ENCODE data around the gene IKZF4.
"Not testable (repeated sequence)": the region's sequence is repeated elsewhere in the genome, so short reads cannot be mapped to it uniquely, and the experiment has no call there.

Gene IKZF4

DNA sequence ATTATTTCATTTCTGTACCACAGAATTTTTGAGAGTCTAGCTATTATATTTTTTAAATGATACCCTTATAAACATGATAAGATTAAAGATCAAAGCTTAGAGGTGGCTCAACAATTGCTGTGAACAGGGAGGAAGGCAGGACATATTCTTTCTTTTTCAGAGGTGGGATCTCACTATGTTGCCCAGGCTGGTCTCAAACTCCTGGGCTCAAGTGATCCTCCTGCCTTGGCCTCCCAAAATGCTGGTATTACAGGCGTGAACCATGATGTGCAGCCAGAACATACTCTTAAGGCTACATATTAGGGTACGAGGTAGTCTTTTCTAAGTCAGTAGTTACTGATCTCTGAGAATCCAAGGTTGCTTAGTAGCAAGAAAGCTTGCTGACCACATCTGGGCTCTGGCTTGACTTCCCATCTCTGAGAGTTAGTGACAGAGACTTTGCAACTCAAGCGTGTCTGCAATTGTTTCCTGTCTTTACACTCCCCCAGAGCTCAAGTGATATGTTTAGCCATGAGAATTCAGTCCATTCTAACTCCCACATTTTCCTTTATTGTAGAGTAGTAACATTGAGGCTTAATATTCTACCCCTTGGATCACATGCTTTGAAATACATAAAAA lies 38.4 kb upstream of the IKZF4 start:
- H3K27me3 ChIP-seq (ENCODE audit: control insufficient read depth in 1 of 2, insufficient read depth in 2 of 2, low read length in 2 of 2): no peaks in the 10 kb centered on the region
- no peak overlapping the region for H3K4me3 ChIP-seq (ENCODE audit: low read depth in 1 of 2, low read length in 2 of 2)
- H3K9ac ChIP-seq (ENCODE audit: low read depth in 1 of 2, low read length in 2 of 2): no peak overlapping the region
- H3K27ac ChIP-seq (ENCODE audit: low read depth, low read length): no peak overlapping the region
- H3K9me3 ChIP-seq (ENCODE audit: control insufficient read depth in 1 of 2, low read length in 2 of 2): no peaks in the 10 kb centered on the region
- peaks cover 10 to 39% of the 10 kb centered on the region in 2 donors for H3K36me3 ChIP-seq (ENCODE audit: control insufficient read depth in 1 of 2, insufficient read depth in 2 of 2, low read length in 2 of 2)
- H3K4me1 ChIP-seq (ENCODE audit: control insufficient read depth in 1 of 2, insufficient read depth in 2 of 2, low read length in 2 of 2): peaks cover 0 to 2% of the 10 kb centered on the region in 2 donors

GRCh38 chr12:55983232-55983842 lies 37.5 kb upstream of the IKZF4 start:
- H3K9ac ChIP-seq (ENCODE audit: low read depth in 1 of 2, low read length in 2 of 2): no peak overlapping the region
- H3K4me1 ChIP-seq (ENCODE audit: control insufficient read depth in 1 of 2, insufficient read depth in 2 of 2, low read length in 2 of 2): no peaks in the 10 kb centered on the region
- H3K9me3 ChIP-seq (ENCODE audit: control insufficient read depth in 1 of 2, low read length in 2 of 2): no peaks in the 10 kb centered on the region
- H3K36me3 ChIP-seq (ENCODE audit: control insufficient read depth in 1 of 2, insufficient read depth in 2 of 2, low read length in 2 of 2): peaks cover 10 to 45% of the 10 kb centered on the region in 2 donors
- no peaks in the 10 kb centered on the region for H3K27me3 ChIP-seq (ENCODE audit: control insufficient read depth in 1 of 2, insufficient read depth in 2 of 2, low read length in 2 of 2)
- no peak overlapping the region for H3K4me3 ChIP-seq (ENCODE audit: low read depth in 1 of 2, low read length in 2 of 2)
- no peak overlapping the region for H3K27ac ChIP-seq (ENCODE audit: low read depth, low read length)

DNA sequence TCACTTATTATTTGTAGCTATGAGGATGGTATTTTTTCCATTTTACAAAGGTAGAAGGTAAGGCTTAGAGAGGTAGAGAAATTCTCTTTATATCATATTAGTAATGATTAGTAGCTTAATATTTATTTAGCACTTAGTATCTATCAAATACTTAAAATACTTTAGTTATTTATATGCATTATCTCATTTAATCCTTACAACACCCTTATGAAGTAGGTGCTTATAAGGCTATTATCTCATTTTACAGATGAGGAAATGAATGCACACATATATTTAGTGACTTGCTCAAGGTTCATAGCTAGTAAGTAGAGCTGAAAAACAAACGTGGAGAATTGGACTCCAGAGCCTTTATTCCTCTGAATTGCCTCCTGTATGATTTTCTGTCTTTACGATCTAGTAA lies 36.0 kb upstream of the IKZF4 start:
- no peak overlapping the region for H3K9ac ChIP-seq (ENCODE audit: low read depth in 1 of 2, low read length in 2 of 2)
- peaks cover 17 to 51% of the 10 kb centered on the region in 2 donors for H3K36me3 ChIP-seq (ENCODE audit: control insufficient read depth in 1 of 2, insufficient read depth in 2 of 2, low read length in 2 of 2)
- no peak overlapping the region for H3K27ac ChIP-seq (ENCODE audit: low read depth, low read length)
- no peak overlapping the region for H3K4me3 ChIP-seq (ENCODE audit: low read depth in 1 of 2, low read length in 2 of 2)
- no peaks in the 10 kb centered on the region for H3K9me3 ChIP-seq (ENCODE audit: control insufficient read depth in 1 of 2, low read length in 2 of 2)
- no peaks in the 10 kb centered on the region for H3K4me1 ChIP-seq (ENCODE audit: control insufficient read depth in 1 of 2, insufficient read depth in 2 of 2, low read length in 2 of 2)
- H3K27me3 ChIP-seq (ENCODE audit: control insufficient read depth in 1 of 2, insufficient read depth in 2 of 2, low read length in 2 of 2): no peaks in the 10 kb centered on the region

DNA sequence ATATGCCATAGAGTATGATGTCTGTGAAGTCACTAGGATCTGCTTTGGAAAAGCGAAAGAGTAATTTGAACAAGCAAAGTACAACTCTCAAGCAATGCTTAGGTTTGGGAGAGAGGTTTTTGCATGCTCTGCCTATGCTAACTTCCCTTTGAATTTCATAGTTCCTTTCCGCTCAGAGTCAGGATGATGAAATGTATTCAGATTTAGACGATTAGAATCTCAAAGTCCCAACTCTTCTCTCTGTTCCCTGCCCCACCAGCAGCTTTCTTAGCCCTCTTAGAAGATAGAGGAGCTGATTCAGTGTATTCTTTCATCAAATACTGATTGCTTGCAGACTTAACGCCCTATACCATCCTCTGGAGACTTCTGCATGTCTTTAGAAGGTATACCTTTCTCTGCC lies 35.5 kb upstream of the IKZF4 start:
- Histone ChIP-seq H3K4me3 (ENCODE audit: low read depth in 1 of 2, low read length in 2 of 2) (no peak overlapping the region), H3K9ac (ENCODE audit: low read depth in 1 of 2, low read length in 2 of 2) (no peak overlapping the region), H3K36me3 (ENCODE audit: control insufficient read depth in 1 of 2, insufficient read depth in 2 of 2, low read length in 2 of 2) (peaks cover 18 to 52% of the 10 kb centered on the region in 2 donors), H3K4me1 (ENCODE audit: control insufficient read depth in 1 of 2, insufficient read depth in 2 of 2, low read length in 2 of 2) (no peaks in the 10 kb centered on the region), H3K27ac (ENCODE audit: low read depth, low read length) (no peak overlapping the region), H3K27me3 (ENCODE audit: control insufficient read depth in 1 of 2, insufficient read depth in 2 of 2, low read length in 2 of 2) (no peaks in the 10 kb centered on the region), H3K9me3 (ENCODE audit: control insufficient read depth in 1 of 2, low read length in 2 of 2) (no peaks in the 10 kb centered on the region)

DNA sequence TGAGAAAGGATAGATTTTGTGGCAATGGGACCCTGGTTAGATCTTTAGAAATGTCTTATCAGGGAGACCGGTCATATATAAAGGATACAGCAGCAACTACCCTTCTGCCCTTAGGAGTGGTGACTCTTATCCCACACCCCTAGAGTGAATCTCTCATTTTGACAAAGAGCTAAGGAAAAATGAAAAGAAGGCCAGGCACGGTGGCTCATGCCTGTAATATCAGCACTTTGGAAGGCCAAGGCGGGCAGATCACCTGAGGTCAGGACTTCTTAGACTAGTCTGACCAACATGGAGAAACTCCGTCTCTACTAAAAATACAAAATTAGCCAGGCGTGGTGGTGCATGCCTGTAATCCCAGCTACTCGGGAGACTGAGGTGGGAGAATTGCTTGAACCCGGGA lies 34.9 kb upstream of the IKZF4 start:
- peaks cover 19 to 56% of the 10 kb centered on the region in 2 donors for H3K36me3 ChIP-seq (ENCODE audit: control insufficient read depth in 1 of 2, insufficient read depth in 2 of 2, low read length in 2 of 2)
- not testable (repeated sequence) for H3K4me3 ChIP-seq (ENCODE audit: low read depth in 1 of 2, low read length in 2 of 2); H3K27ac ChIP-seq (ENCODE audit: low read depth, low read length)

GRCh38 chr12:55991110-55991509 lies 29.7 kb upstream of the IKZF4 start:
- H3K9me3 ChIP-seq (ENCODE audit: control insufficient read depth in 1 of 2, low read length in 2 of 2): no peaks in the 10 kb centered on the region
- H3K4me3 ChIP-seq (ENCODE audit: low read depth in 1 of 2, low read length in 2 of 2): no peak overlapping the region
- H3K9ac ChIP-seq (ENCODE audit: low read depth in 1 of 2, low read length in 2 of 2): no peak overlapping the region
- H3K27me3 ChIP-seq (ENCODE audit: control insufficient read depth in 1 of 2, insufficient read depth in 2 of 2, low read length in 2 of 2): no peaks in the 10 kb centered on the region
- peaks cover 29 to 64% of the 10 kb centered on the region in 2 donors for H3K36me3 ChIP-seq (ENCODE audit: control insufficient read depth in 1 of 2, insufficient read depth in 2 of 2, low read length in 2 of 2)
- peaks cover 22 to 30% of the 10 kb centered on the region in 2 donors for H3K4me1 ChIP-seq (ENCODE audit: control insufficient read depth in 1 of 2, insufficient read depth in 2 of 2, low read length in 2 of 2)
- no peak overlapping the region for H3K27ac ChIP-seq (ENCODE audit: low read depth, low read length)

More for the DNA sequence above, 34.9 kb upstream of the IKZF4 start:
- H3K27me3 ChIP-seq (ENCODE audit: control insufficient read depth in 1 of 2, insufficient read depth in 2 of 2, low read length in 2 of 2); H3K4me1 ChIP-seq (ENCODE audit: control insufficient read depth in 1 of 2, insufficient read depth in 2 of 2, low read length in 2 of 2); H3K9me3 ChIP-seq (ENCODE audit: control insufficient read depth in 1 of 2, low read length in 2 of 2); H3K9ac ChIP-seq (ENCODE audit: low read depth in 1 of 2, low read length in 2 of 2): not testable (repeated sequence)

- peaks cover 29 to 52% of the 10 kb centered on the region in 2 donors for H3K36me3 ChIP-seq (ENCODE audit: control insufficient read depth in 1 of 2, insufficient read depth in 2 of 2, low read length in 2 of 2)
- H3K9ac ChIP-seq (ENCODE audit: low read depth in 1 of 2, low read length in 2 of 2): no peak overlapping the region
- peak overlapping the region in 1 of 2 donors; percentile 32 for H3K4me3 ChIP-seq (ENCODE audit: low read depth in 1 of 2, low read length in 2 of 2)
- peaks cover 33 to 37% of the 10 kb centered on the region in 2 donors for H3K4me1 ChIP-seq (ENCODE audit: control insufficient read depth in 1 of 2, insufficient read depth in 2 of 2, low read length in 2 of 2)
- no peaks in the 10 kb centered on the region for H3K27me3 ChIP-seq (ENCODE audit: control insufficient read depth in 1 of 2, insufficient read depth in 2 of 2, low read length in 2 of 2)
- no peaks in the 10 kb centered on the region for H3K9me3 ChIP-seq (ENCODE audit: control insufficient read depth in 1 of 2, low read length in 2 of 2)
- H3K27ac ChIP-seq (ENCODE audit: low read depth, low read length): no peak overlapping the region
Observed at GRCh38 chr12:55993230-55993853, 27.5 kb upstream of the IKZF4 start.

DNA sequence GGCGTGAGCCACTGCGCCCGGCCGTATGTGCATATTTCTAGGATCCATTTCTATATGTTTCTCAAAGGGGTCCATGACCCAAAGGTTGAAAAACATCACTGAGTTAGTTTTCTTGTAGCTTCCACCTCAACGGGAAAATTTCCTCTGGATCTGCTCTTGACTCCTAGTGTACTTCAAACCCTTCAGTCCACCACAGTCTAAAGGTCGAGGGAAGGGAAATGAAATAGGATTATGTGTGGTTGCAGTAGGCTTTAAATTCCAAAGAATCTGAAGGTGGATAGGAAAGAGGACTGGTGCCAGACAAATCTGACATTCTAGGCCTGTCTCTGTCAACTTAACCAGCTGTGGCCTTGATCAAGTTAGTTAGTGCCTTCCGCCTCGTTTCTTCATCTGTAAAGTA lies 25.5 kb upstream of the IKZF4 start:
- H3K9me3 ChIP-seq (ENCODE audit: control insufficient read depth in 1 of 2, low read length in 2 of 2): no peaks in the 10 kb centered on the region
- peaks cover 33 to 39% of the 10 kb centered on the region in 2 donors for H3K4me1 ChIP-seq (ENCODE audit: control insufficient read depth in 1 of 2, insufficient read depth in 2 of 2, low read length in 2 of 2)
- peaks cover 22 to 38% of the 10 kb centered on the region in 2 donors for H3K36me3 ChIP-seq (ENCODE audit: control insufficient read depth in 1 of 2, insufficient read depth in 2 of 2, low read length in 2 of 2)
- H3K4me3 ChIP-seq (ENCODE audit: low read depth in 1 of 2, low read length in 2 of 2): no peak overlapping the region
- peak overlapping the region in 1 of 2 donors; percentile 32 for H3K9ac ChIP-seq (ENCODE audit: low read depth in 1 of 2, low read length in 2 of 2)
- no peak overlapping the region for H3K27ac ChIP-seq (ENCODE audit: low read depth, low read length)
- no peaks in the 10 kb centered on the region for H3K27me3 ChIP-seq (ENCODE audit: control insufficient read depth in 1 of 2, insufficient read depth in 2 of 2, low read length in 2 of 2)

GRCh38 chr12:55996201-55996714 lies 24.6 kb upstream of the IKZF4 start:
- peak overlapping the region; percentile 63 for H3K27ac ChIP-seq (ENCODE audit: low read depth, low read length)
- H3K36me3 ChIP-seq (ENCODE audit: control insufficient read depth in 1 of 2, insufficient read depth in 2 of 2, low read length in 2 of 2): peaks cover 15 to 29% of the 10 kb centered on the region in 2 donors
- no peaks in the 10 kb centered on the region for H3K9me3 ChIP-seq (ENCODE audit: control insufficient read depth in 1 of 2, low read length in 2 of 2)
- H3K4me1 ChIP-seq (ENCODE audit: control insufficient read depth in 1 of 2, insufficient read depth in 2 of 2, low read length in 2 of 2): peaks cover 34 to 39% of the 10 kb centered on the region in 2 donors
- no peaks in the 10 kb centered on the region for H3K27me3 ChIP-seq (ENCODE audit: control insufficient read depth in 1 of 2, insufficient read depth in 2 of 2, low read length in 2 of 2)
- peak overlapping the region; percentile 97 to 98 for H3K4me3 ChIP-seq (ENCODE audit: low read depth in 1 of 2, low read length in 2 of 2)
- H3K9ac ChIP-seq (ENCODE audit: low read depth in 1 of 2, low read length in 2 of 2): peak overlapping the region; percentile 73 to 89

Data from duodenal mucosa (tissue), 2 donors.